SK-N-SH treated with all-trans-retinoic acid at 6 μM for 48 hours (cell line): ENCODE measurements around the gene ITPR2.

Experiments used
- ARNTL ChIP-seq: fragments of 450-650 bp; formaldehyde crosslinking; IDR thresholded peaks from 2 replicates; pipeline ENCODE4 v1.5.0; 2020; ENCODE audit warnings: low read depth, mild to moderate bottlenecking, moderate library complexity, borderline replicate concordance
- ISL1 ChIP-seq: fragments of 250-450 bp; sonication (Bioruptor Pico); IDR thresholded peaks from 2 replicates; pipeline ENCODE4 v2.1.2; 2022; ENCODE audit warnings: mild to moderate bottlenecking, moderate library complexity
- OSR1 ChIP-seq: fragments of 250-450 bp; sonication (Bioruptor Pico); IDR thresholded peaks from 2 replicates; pipeline ENCODE4 v1.8.0; 2022; ENCODE audit warnings: moderate library complexity, mild to moderate bottlenecking, inconsistent platforms
- PATZ1 ChIP-seq: fragments of 250-450 bp; sonication (Bioruptor Pico); IDR thresholded peaks from 2 replicates; pipeline ENCODE4 v1.8.0; 2020; ENCODE audit warnings: mild to moderate bottlenecking, moderate library complexity, borderline replicate concordance
- RARB ChIP-seq: fragments of 250-450 bp; sonication (Bioruptor Pico); IDR thresholded peaks from 2 replicates; pipeline ENCODE4 v1.8.0; 2021; ENCODE audit warnings: mild to moderate bottlenecking, moderate library complexity
- TOX ChIP-seq: fragments of 250-450 bp; sonication (Bioruptor Pico); IDR thresholded peaks from 2 replicates; pipeline ENCODE4 v1.8.0; 2021; ENCODE audit warnings: mild to moderate bottlenecking, moderate library complexity, borderline replicate concordance
- ZFP3 ChIP-seq: fragments of 250-450 bp; sonication (Bioruptor Pico); IDR thresholded peaks from 2 replicates; pipeline ENCODE4 v1.5.0; 2020; ENCODE audit warnings: mild to moderate bottlenecking, moderate library complexity
- ZNF70 ChIP-seq: fragments of 450-650 bp; formaldehyde crosslinking; IDR thresholded peaks from 2 replicates; pipeline ENCODE4 v1.5.0; 2020; ENCODE audit warnings: mild to moderate bottlenecking, moderate library complexity
- TF ChIP-seq, protein P1 (sequence below): fragments of 250-450 bp; sonication (Bioruptor Pico); IDR thresholded peaks from 2 replicates; pipeline ENCODE4 v1.8.0; 2021; ENCODE audit warnings: low read depth, mild to moderate bottlenecking, moderate library complexity, borderline replicate concordance

DNA sequence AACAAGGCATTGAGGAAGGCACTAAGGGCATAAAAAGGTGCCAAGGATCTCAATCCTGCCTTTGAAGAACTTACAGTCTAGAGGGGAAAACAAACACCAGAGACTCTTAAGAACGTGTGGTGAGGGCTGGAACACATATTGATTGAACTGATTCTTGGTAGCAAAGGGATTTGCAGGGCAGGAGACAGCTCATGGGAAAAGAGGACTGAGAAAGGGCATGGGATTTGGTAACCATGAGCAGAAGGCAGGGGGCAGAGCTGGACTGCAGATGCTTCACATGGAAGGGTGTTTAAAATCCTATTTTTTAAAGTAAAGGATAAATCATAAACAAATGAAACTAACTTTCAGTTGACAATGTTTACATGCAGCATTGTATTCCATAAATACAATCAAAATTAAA lies 203.1 kb downstream of the ITPR2 start:
- no peak for TF ChIP-seq RARB (CRISPR knock-in tag)
- no peak for TF ChIP-seq PATZ1 (CRISPR knock-in tag)
- no peak for TF ChIP-seq TOX
- TF ChIP-seq OSR1 (CRISPR knock-in tag): no peak
- no peak for TF ChIP-seq ZFP3
- TF ChIP-seq ZNF70: no peak
- TF ChIP-seq ARNTL: no peak
- TF ChIP-seq ISL1 (CRISPR knock-in tag): no peak
- TF ChIP-seq, protein P1, sequence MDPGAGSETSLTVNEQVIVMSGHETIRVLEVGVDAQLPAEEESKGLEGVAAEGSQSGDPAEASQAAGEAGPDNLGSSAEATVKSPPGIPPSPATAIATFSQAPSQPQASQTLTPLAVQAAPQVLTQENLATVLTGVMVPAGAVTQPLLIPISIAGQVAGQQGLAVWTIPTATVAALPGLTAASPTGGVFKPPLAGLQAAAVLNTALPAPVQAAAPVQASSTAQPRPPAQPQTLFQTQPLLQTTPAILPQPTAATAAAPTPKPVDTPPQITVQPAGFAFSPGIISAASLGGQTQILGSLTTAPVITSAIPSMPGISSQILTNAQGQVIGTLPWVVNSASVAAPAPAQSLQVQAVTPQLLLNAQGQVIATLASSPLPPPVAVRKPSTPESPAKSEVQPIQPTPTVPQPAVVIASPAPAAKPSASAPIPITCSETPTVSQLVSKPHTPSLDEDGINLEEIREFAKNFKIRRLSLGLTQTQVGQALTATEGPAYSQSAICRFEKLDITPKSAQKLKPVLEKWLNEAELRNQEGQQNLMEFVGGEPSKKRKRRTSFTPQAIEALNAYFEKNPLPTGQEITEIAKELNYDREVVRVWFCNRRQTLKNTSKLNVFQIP (CRISPR knock-in tag): no peak
